ENCODE measurements around the gene RFFL.

Gene RFFL

GRCh38 chr17:35081638-35082037, 18.1 kb upstream of the RFFL start:
- DNase-seq (ENCODE audit: low read depth): no peak

- no peak for DNase-seq (ENCODE audit: low read depth)
These were observed 17.0 kb upstream of the RFFL start for GRCh38 chr17:35080536-35080935.

- no peak for DNase-seq (ENCODE audit: low read depth)
These were observed 16.3 kb upstream of the RFFL start for GRCh38 chr17:35079547-35080423.

GRCh38 chr17:35076874-35077273, 13.4 kb upstream of the RFFL start:
- no peak for DNase-seq (ENCODE audit: low read depth)

- DNase-seq (ENCODE audit: low read depth): no peak
These were observed 11.5 kb upstream of the RFFL start for GRCh38 chr17:35074711-35075707.

GRCh38 chr17:35073991-35074627, 10.6 kb upstream of the RFFL start:
- DNase-seq (ENCODE audit: low read depth): no peak

GRCh38 chr17:35073183-35073790, 9.8 kb upstream of the RFFL start:
- DNase-seq (ENCODE audit: low read depth): no peak

- no peak for DNase-seq (ENCODE audit: low read depth)
These were observed 5.8 kb upstream of the RFFL start for GRCh38 chr17:35069311-35069710.

- no peak for DNase-seq (ENCODE audit: low read depth)
These were observed 4.7 kb upstream of the RFFL start for GRCh38 chr17:35068249-35068648.

- DNase-seq (ENCODE audit: low read depth): no peak
These were observed 2.4 kb upstream of the RFFL start for GRCh38 chr17:35065880-35066279.

- DNase-seq (ENCODE audit: low read depth): no peak
These were observed 1.2 kb upstream of the RFFL start for GRCh38 chr17:35064516-35065215.

- DNase-seq (ENCODE audit: low read depth): no peak
These were observed 1.2 kb downstream of the RFFL start for GRCh38 chr17:35062308-35062707.

- DNase-seq (ENCODE audit: low read depth): no peak
These were observed 6.1 kb downstream of the RFFL start for GRCh38 chr17:35057332-35057915.

- no peak for DNase-seq (ENCODE audit: low read depth)
These were observed 7.5 kb downstream of the RFFL start for GRCh38 chr17:35056013-35056412.

GRCh38 chr17:35053204-35053603, 10.3 kb downstream of the RFFL start:
- no peak for DNase-seq (ENCODE audit: low read depth)

GRCh38 chr17:35052780-35053179, 10.7 kb downstream of the RFFL start:
- DNase-seq (ENCODE audit: low read depth): no peak

GRCh38 chr17:35052241-35052610, 11.3 kb downstream of the RFFL start:
- no peak for DNase-seq (ENCODE audit: low read depth)

- DNase-seq (ENCODE audit: low read depth): no peak
These were observed 11.8 kb downstream of the RFFL start for GRCh38 chr17:35051579-35052240.

GRCh38 chr17:35051183-35051578, 12.3 kb downstream of the RFFL start:
- no peak for DNase-seq (ENCODE audit: low read depth)

- DNase-seq (ENCODE audit: low read depth): no peak
These were observed 13.3 kb downstream of the RFFL start for GRCh38 chr17:35050170-35050569.

All from activated T-helper 9 cell treated with anti-CD3 and anti-CD28 coated beads, Interleukin-2, amount 50 U/mL, for 16 hours (primary cell).